ENCODE results near the gene NFATC1.

DNA sequence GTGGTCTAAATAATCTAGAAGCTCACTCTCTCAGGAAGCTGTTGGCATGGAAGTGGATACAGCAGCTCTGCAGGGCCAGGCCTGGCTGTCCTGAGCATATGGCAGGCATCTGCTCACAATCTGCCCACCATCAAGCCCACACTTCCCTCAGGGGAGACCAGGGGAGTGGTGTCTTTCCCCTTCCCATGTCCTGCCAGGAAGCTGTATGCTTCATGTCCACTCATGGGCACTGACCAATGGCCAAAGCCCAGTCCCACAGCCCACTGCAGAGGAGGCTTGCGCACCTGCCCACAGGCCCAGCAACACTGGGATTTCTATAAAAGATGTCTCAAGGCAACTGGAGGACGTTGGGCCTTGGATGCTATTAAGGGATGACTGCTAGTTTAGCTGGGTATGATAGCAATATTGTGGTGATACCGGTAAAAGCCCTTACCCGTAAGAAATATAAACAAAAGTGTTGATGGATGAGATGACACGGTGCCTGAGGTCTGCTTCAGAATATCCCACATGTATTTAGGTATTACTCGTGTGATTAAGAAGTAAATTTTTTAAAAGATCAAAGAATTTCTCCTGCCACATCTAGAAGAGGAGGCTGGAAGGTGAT is 177.2 kb downstream of the NFATC1 start:
- no peak for TF ChIP-seq POLR2A (IDR thresholded peaks at IDR 0.05; ENCODE audit: low read length)
- TF ChIP-seq, protein P1, sequence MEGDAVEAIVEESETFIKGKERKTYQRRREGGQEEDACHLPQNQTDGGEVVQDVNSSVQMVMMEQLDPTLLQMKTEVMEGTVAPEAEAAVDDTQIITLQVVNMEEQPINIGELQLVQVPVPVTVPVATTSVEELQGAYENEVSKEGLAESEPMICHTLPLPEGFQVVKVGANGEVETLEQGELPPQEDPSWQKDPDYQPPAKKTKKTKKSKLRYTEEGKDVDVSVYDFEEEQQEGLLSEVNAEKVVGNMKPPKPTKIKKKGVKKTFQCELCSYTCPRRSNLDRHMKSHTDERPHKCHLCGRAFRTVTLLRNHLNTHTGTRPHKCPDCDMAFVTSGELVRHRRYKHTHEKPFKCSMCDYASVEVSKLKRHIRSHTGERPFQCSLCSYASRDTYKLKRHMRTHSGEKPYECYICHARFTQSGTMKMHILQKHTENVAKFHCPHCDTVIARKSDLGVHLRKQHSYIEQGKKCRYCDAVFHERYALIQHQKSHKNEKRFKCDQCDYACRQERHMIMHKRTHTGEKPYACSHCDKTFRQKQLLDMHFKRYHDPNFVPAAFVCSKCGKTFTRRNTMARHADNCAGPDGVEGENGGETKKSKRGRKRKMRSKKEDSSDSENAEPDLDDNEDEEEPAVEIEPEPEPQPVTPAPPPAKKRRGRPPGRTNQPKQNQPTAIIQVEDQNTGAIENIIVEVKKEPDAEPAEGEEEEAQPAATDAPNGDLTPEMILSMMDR (IDR thresholded peaks at IDR 0.05) = no peak
- no peak for TF ChIP-seq JUNB (IDR thresholded peaks at IDR 0.05)
- no peak for TF ChIP-seq MAZ (IDR thresholded peaks at IDR 0.05; ENCODE audit: borderline replicate concordance, low read depth, low read length)
- TF ChIP-seq ZFP36 (IDR thresholded peaks at IDR 0.05; ENCODE audit: borderline replicate concordance, partially characterized antibody) = no peak
- no peak for TF ChIP-seq CHD4 (IDR thresholded peaks at IDR 0.05; ENCODE audit: borderline replicate concordance)
- TF ChIP-seq CBX8 (IDR thresholded peaks at IDR 0.05) = no peak
- TF ChIP-seq, protein P2, sequence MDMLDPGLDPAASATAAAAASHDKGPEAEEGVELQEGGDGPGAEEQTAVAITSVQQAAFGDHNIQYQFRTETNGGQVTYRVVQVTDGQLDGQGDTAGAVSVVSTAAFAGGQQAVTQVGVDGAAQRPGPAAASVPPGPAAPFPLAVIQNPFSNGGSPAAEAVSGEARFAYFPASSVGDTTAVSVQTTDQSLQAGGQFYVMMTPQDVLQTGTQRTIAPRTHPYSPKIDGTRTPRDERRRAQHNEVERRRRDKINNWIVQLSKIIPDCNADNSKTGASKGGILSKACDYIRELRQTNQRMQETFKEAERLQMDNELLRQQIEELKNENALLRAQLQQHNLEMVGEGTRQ (IDR thresholded peaks at IDR 0.05) = no peak
- TF ChIP-seq MAFK (IDR thresholded peaks at IDR 0.05; ENCODE audit: partially characterized antibody) = no peak
- TF ChIP-seq, protein P3, sequence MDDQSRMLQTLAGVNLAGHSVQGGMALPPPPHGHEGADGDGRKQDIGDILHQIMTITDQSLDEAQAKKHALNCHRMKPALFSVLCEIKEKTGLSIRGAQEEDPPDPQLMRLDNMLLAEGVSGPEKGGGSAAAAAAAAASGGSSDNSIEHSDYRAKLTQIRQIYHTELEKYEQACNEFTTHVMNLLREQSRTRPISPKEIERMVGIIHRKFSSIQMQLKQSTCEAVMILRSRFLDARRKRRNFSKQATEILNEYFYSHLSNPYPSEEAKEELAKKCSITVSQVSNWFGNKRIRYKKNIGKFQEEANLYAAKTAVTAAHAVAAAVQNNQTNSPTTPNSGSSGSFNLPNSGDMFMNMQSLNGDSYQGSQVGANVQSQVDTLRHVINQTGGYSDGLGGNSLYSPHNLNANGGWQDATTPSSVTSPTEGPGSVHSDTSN (IDR thresholded peaks at IDR 0.05) = no peak
- TF ChIP-seq, protein P4, sequence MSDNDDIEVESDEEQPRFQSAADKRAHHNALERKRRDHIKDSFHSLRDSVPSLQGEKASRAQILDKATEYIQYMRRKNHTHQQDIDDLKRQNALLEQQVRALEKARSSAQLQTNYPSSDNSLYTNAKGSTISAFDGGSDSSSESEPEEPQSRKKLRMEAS (IDR thresholded peaks at IDR 0.05) = no peak
